ENCODE measurements around the gene CRYBG3. TPM values are rescaled to one million over a fixed set of nuclear protein-coding genes. Genes with fewer than 3 reads are reported as not detected.

The CRYBG3 gene
- total RNA-seq, 1 experiment from 2014 or later: 5.9 TPM

- Mint-ChIP-seq H3K4me3 (no peak overlapping the region), H3K9me3 (no peaks in the 10 kb centered on the region), H3K27me3 (ENCODE audit: low read depth) (no peaks in the 10 kb centered on the region), H3K36me3 (ENCODE audit: insufficient read depth in 1 of 3, low read depth in 3 of 3) (peaks cover 0 to 8% (median 2%) of the 10 kb centered on the region in 3 experiments; a peak in 3 of 7 replicates), H3K4me1 (peaks cover 0 to 2% of the 10 kb centered on the region in 2 experiments; a peak in 1 of 4 replicates), H3K27ac (peak overlapping the region in 1 of 3 experiments; percentile 81; a peak in 2 of 7 replicates)
- H4K91ac ChIP-seq (ENCODE audit: insufficient read length, low read depth, low read length): no peak overlapping the region
- no peaks in the 10 kb centered on the region for H3K9me3 ChIP-seq (ENCODE audit: control insufficient read depth, low read depth, low read length)
- no peaks in the 10 kb centered on the region for H3K79me1 ChIP-seq (ENCODE audit: insufficient read depth, low read depth, low read length, poor library complexity, severe bottlenecking)
- no peak overlapping the region for H2BK120ac ChIP-seq (ENCODE audit: low read depth, low read length, poor library complexity, severe bottlenecking)
- no peak overlapping the region for H2BK5ac ChIP-seq (ENCODE audit: insufficient read length, low read length)
- no peak overlapping the region for H3K4ac ChIP-seq (ENCODE audit: low read depth, low read length)
- H2BK12ac ChIP-seq (ENCODE audit: insufficient read length, low read depth, low read length): no peak overlapping the region
- H2AFZ ChIP-seq (ENCODE audit: low read length): no peak overlapping the region
- H3K4me1 ChIP-seq (ENCODE audit: insufficient read depth, low read length): no peaks in the 10 kb centered on the region
- DNase-seq: no peak
- H4K8ac ChIP-seq (replicated peaks; ENCODE audit: insufficient read length, low read depth, low read length): no peak overlapping the region
- no CpG with 5 or more reads among the region's 9 CpGs for WGBS (ENCODE audit: extremely low coverage, insufficient read length, low lambda C conversion rate)
- H3T11ph ChIP-seq (ENCODE audit: low read length): no peak overlapping the region
- H3K27me3 ChIP-seq (ENCODE audit: insufficient read depth, low read length): no peaks in the 10 kb centered on the region
- no peaks in the 10 kb centered on the region for H3K23me2 ChIP-seq (ENCODE audit: insufficient read length, low read depth, low read length, poor library complexity, severe bottlenecking)
- H4K5ac ChIP-seq (ENCODE audit: insufficient read length, low read depth, low read length): no peak overlapping the region
- no peak overlapping the region for H2BK15ac ChIP-seq (ENCODE audit: low read depth, low read length)
- no peak overlapping the region for H3K27ac ChIP-seq (ENCODE audit: insufficient read length, low read depth, low read length)
- TF ChIP-seq CTCF (conservative IDR thresholded peaks at IDR 0.05): no peak
- no peak overlapping the region for H3K23ac ChIP-seq (ENCODE audit: insufficient read length, low read depth, low read length)
- H3K79me2 ChIP-seq (ENCODE audit: insufficient read depth, low read length): peaks cover 3% of the 10 kb centered on the region
- H3K14ac ChIP-seq (ENCODE audit: insufficient read depth, low read length): no peak overlapping the region
- no peak overlapping the region for H3K18ac ChIP-seq (ENCODE audit: insufficient read length, low read depth, low read length)
- H4K20me1 ChIP-seq (ENCODE audit: control insufficient read depth, insufficient read depth, insufficient read length): no peaks in the 10 kb centered on the region
- H2BK20ac ChIP-seq (ENCODE audit: low read depth, low read length, poor library complexity, severe bottlenecking): no peak overlapping the region
- no peak overlapping the region for H3K56ac ChIP-seq (ENCODE audit: insufficient read length, low read depth, low read length)
- no peak overlapping the region for H3K9ac ChIP-seq (ENCODE audit: extremely low read depth, insufficient read length, low read length)
- no peak overlapping the region for H3K4me2 ChIP-seq (ENCODE audit: insufficient read depth, insufficient read length, low read length)
- H2AK5ac ChIP-seq (ENCODE audit: insufficient read length, low read length): no peak overlapping the region
These were observed 137.0 kb downstream of the CRYBG3 start for GRCh38 chr3:97958796-97959195.

Measured in H9 (cell line).